ENCODE data around the gene AHI1.

Gene AHI1

GRCh38 chr6:135289816-135290215 lies 207.7 kb downstream of the AHI1 start:
- FAIRE-seq: no peak

- no peak for FAIRE-seq
Observed at GRCh38 chr6:135286962-135287538, 210.5 kb downstream of the AHI1 start.

GRCh38 chr6:135285165-135285564 lies 212.4 kb downstream of the AHI1 start:
- FAIRE-seq: no peak

GRCh38 chr6:135283926-135284325 lies 213.6 kb downstream of the AHI1 start:
- FAIRE-seq: no peak

GRCh38 chr6:135282395-135282794 lies 215.1 kb downstream of the AHI1 start:
- no peak for FAIRE-seq

GRCh38 chr6:135281964-135282363 lies 215.6 kb downstream of the AHI1 start:
- FAIRE-seq: no peak

GRCh38 chr6:135281227-135281626 lies 216.3 kb downstream of the AHI1 start:
- FAIRE-seq: no peak

GRCh38 chr6:135280375-135281136 lies 217.0 kb downstream of the AHI1 start:
- no peak for FAIRE-seq

- FAIRE-seq: no peak
Observed at GRCh38 chr6:135277422-135277821, 220.1 kb downstream of the AHI1 start.

- no peak for FAIRE-seq
Observed at GRCh38 chr6:135274561-135275293, 222.8 kb downstream of the AHI1 start.

- no peak for FAIRE-seq
Observed at GRCh38 chr6:135271626-135272025, 225.9 kb downstream of the AHI1 start.

GRCh38 chr6:135270676-135271536 lies 226.6 kb downstream of the AHI1 start:
- FAIRE-seq: no peak

GRCh38 chr6:135269481-135269891 lies 228.1 kb downstream of the AHI1 start:
- no peak for FAIRE-seq

GRCh38 chr6:135268740-135269139 lies 228.8 kb downstream of the AHI1 start:
- FAIRE-seq: no peak

- FAIRE-seq: no peak
Observed at GRCh38 chr6:135268263-135268662, 229.3 kb downstream of the AHI1 start.

GRCh38 chr6:135267085-135267484 lies 230.5 kb downstream of the AHI1 start:
- no peak for FAIRE-seq

GRCh38 chr6:135266675-135267074 lies 230.9 kb downstream of the AHI1 start:
- FAIRE-seq: no peak

GRCh38 chr6:135265278-135265677 lies 232.3 kb downstream of the AHI1 start:
- no peak for FAIRE-seq

GRCh38 chr6:135261872-135262725 lies 235.4 kb downstream of the AHI1 start:
- FAIRE-seq: no peak

- FAIRE-seq: no peak
Observed at GRCh38 chr6:135260612-135261011, 236.9 kb downstream of the AHI1 start.

- FAIRE-seq: no peak
Observed at GRCh38 chr6:135258970-135259369, 238.6 kb downstream of the AHI1 start.

Measured in islet of Langerhans (tissue), 1 donor.